Psoas muscle (tissue), 8 donors: ENCODE results near the gene HTT. TPM values are rescaled to one million over a fixed set of nuclear protein-coding genes. Genes with fewer than 3 reads are reported as not detected.

ENCODE experiments used
- ATAC-seq, 4 donors: fragments of 200-7000 bp; cut with Tn5 transposase; one replicate each; pipeline ENCODE4 v1.9.1; 2020; ENCODE audit warnings: moderate library complexity in 3 of 4, mild to moderate bottlenecking in 2 of 4
- DNase-seq, 2 donors: peaks; one replicate each; pipeline ENCODE4 v3.0.0-alpha.2; 2020
- H3K27ac ChIP-seq: fragments of 200-600 bp; one replicate; pipeline ENCODE4 v1.8.0; 2022
- H3K27me3 ChIP-seq, 3 donors: fragments of 200-600 bp in 1 of 3; one replicate each; pipeline versions ENCODE4 v1.6.1 to v1.8.0; 2013 to 2022; ENCODE audit warnings: low read length in 2 of 3, mild to moderate bottlenecking in 2 of 3, moderate library complexity in 1 of 3; ENCODE audit not compliant: insufficient read depth in 3 of 3
- H3K36me3 ChIP-seq, 2 donors: fragments of 200-600 bp in 1 of 2; one replicate each; pipeline versions ENCODE4 v1.6.1 to v1.8.0; 2013 to 2022; ENCODE audit warnings: low read depth in 1 of 2, mild to moderate bottlenecking in 1 of 2, moderate library complexity in 1 of 2; ENCODE audit not compliant: insufficient read depth in 1 of 2
- H3K4me1 ChIP-seq: fragments of 200-600 bp; one replicate; pipeline ENCODE4 v1.8.0; 2022
- H3K4me3 ChIP-seq: fragments of 200-600 bp; one replicate; pipeline ENCODE4 v1.8.0; 2022; ENCODE audit warnings: mild to moderate bottlenecking
- H3K9me3 ChIP-seq: fragments of 200-600 bp; one replicate; pipeline ENCODE4 v1.8.0; 2022
- CTCF ChIP-seq: fragments of 200-600 bp; IDR thresholded peaks from one replicate; pipeline ENCODE4 v1.8.0; 2022; ENCODE audit warnings: antibody characterized with exemption
- WGBS, 3 donors: extraction: QIAGEN DNeasy Blood & Tissue Kit; methylation state at CpG; one replicate each; pipeline versions ENCODE4 v1.1.6 to v1.1.7; 2013; 5-methylcytosine and 5-hydroxymethylcytosine counted together
- intact Hi-C, 2 donors: fragments of 100-400 bp; cut with DNase I; formaldehyde crosslinking; loops; one replicate each; pipeline versions ENCODE4 v1.11.0 to v1.14.2; 2022
- polyA plus RNA-seq, 3 donors: library from polyadenylated mRNA; stranded (reverse); fragments of 200-250 nt; gene quantifications; one replicate each; pipeline ENCODE4 v1.2.3, GENCODE V29; 2013
- total RNA-seq, 4 donors: library from RNA; stranded (reverse); fragmentation: NEBNext Ultra II Directional in 2 of 4; extraction: Animal tissue kit (Norgen Biotek cat#: 25700) in 2 of 4; gene quantifications; one replicate each; pipeline versions ENCODE4 v1.2.1 to v1.2.4, GENCODE V29; 2021 to 2023
- donor health status: healthy with polysubstance abuse.
- donor health status: DM: no; HTN: no; CAD: no; lungs with moderate emphysema.
- donor health status: Bipolar disorder and iron deficiency.
- donor health status: healthy.
- donor health status: DM: yes; HTN: yes; CAD: no.
- donor health status: DM: no; HTN: no; CAD: no.
- donor health status: DM: no; HTN: no; CAD: no.
- donor health status: DM: yes; HTN: yes; CAD: no.

Gene HTT
- total and polyA plus RNA-seq, 7 donors: 6.7 to 39.9 (median 29.6) TPM

DNA sequence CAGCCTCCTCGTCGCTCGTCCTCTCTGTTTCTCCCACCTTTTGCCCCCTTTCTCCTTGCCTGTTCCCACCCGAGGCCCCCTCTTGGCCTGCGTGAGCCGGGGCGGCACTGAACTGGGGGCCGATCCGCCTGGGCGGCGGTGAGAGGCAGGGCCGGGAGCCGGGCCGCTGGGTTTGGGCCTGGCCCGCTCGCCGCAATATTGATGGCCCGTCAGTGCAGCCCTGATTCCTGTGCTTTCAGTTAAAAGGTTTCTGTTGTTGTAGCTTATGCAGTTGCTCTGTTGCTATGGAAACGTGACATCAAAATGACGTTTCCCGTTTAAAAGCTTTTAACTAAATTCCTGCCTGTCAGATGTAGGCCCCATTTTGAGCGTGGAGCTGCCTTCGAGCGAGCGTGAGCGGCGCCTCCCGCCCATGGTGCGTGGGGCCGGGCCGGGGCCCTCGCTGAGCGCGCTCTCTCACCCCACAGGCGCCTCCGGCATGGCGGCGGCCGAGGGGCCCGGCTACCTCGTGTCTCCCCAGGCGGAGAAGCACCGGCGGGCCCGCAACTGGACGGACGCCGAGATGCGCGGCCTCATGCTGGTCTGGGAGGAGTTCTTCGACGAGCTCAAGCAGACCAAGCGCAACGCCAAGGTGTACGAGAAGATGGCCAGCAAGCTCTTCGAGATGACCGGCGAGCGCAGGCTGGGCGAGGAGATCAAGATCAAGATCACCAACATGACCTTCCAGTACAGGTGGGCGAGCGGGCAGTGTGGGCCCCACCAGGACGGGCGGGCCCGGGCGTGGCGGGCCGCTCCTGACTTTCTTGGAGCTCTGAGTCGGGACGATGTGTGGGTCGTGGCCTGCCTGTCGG lies 174.6 kb downstream of the HTT start, which contains the start of gene MSANTD1:
MSANTD1 (plus strand) TSS at position 349 of the 851 bp plus-strand sequence; CDS start at position 413, 64 bp downstream.
- H3K9me3 ChIP-seq: no peaks in the 10 kb centered on the region
- peaks cover 0 to 15% of the 10 kb centered on the region in 2 donors for H3K36me3 ChIP-seq
- intact Hi-C loops: no loop called here
- H3K27me3 ChIP-seq: no peaks in the 10 kb centered on the region
- 88 to 93% (median 92%) methylated on average over 70 to 72 of the region's 72 CpGs for WGBS, 3 donors
- H3K4me1 ChIP-seq: no peaks in the 10 kb centered on the region
- ATAC-seq (no peak), DNase-seq (no peak)
- no peak within 1 kb of the TSS for H3K27ac ChIP-seq
- no peak for TF ChIP-seq CTCF
- H3K4me3 ChIP-seq: no peak within 1 kb of the TSS

DNA sequence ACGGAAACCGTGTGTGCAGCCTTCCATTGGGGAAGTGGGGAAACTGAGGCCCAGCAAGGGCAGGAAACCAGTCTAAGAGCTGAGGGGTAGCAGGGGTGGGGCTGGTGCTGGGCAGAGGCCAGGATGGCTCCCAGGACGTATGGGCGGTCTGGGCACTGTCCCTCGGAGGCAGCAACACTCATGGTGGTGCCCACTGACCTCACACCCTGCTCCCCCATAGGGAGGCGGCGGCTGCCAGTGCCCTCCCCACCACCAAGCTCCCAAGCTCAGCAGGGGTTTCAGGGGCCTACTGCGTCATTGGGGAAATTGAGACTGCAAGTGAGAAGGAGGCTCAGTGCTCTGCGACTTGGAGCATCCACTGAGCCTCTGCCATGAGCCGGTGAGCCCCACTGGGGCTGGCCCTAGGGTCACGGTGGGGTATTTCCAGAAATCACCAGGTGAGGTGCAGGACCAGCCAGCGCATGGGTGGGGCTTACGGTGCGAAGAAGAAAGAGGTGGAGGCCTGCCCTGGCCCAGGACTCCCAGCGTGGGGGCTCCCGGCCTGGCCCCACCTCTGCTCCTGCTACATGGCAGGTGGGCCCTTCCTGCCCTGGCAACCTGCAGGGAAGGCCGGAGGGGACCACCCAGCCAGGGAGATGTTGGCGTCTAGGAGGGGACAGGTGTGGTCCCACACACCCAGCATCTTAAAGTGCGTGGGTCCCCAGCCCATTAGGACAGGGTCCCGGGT lies 175.4 kb downstream of the HTT start:
- ATAC-seq (no peak), DNase-seq (peak; percentile 7 to 45)
- Histone ChIP-seq H3K27ac (no peak overlapping the region), H3K36me3 (peaks cover 0 to 12% of the 10 kb centered on the region in 2 donors), H3K27me3 (no peaks in the 10 kb centered on the region), H3K9me3 (no peaks in the 10 kb centered on the region), H3K4me3 (no peak overlapping the region), H3K4me1 (no peaks in the 10 kb centered on the region)
- 85 to 95% (median 90%) methylated on average over 20 of the region's 20 CpGs for WGBS, 3 donors
- TF ChIP-seq CTCF: no peak
- intact Hi-C loops: no loop called here

DNA sequence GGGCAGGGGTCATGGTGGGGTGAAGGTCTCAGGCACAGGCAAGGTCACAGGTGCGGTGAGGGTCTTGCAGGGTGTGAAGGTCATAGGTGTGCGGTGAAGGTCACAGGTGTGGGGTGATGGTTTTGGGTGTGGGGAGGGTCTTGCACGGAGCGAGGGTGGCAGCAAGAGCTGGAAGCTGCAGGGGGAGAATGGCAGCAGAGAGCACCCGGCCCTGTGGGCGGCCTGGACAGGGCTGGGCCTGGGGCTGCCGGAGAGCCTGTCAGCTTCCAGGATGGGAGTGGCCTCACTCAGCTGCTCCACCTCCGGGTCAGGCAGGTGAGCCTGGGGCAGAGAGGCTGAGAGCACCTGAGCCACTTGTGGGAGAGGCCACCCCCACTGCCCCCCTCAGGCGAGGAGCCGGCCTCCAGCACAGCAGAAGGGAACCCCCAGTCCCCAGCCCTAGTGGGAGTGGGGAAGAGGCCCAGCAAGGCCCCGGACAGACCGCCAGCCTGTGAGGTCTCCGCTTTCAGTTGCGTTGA lies 176.0 kb downstream of the HTT start:
- no peak for TF ChIP-seq CTCF
- no peaks in the 10 kb centered on the region for H3K27me3 ChIP-seq
- no peak overlapping the region for H3K27ac ChIP-seq
- no peaks in the 10 kb centered on the region for H3K9me3 ChIP-seq
- intact Hi-C loops: no loop called here
- H3K36me3 ChIP-seq: peaks cover 0 to 12% of the 10 kb centered on the region in 2 donors
- DNase-seq (peak; percentile 3 to 49), ATAC-seq (no peak)
- WGBS, 3 donors: 83 to 92% (median 92%) methylated on average over 14 of the region's 14 CpGs
- no peaks in the 10 kb centered on the region for H3K4me1 ChIP-seq
- H3K4me3 ChIP-seq: no peak overlapping the region

GRCh38 chr4:3250956-3251690 lies 176.6 kb downstream of the HTT start:
- ATAC-seq: no peak
- peak; percentile 11 to 44 for DNase-seq
- TF ChIP-seq CTCF: no peak
- no peaks in the 10 kb centered on the region for H3K9me3 ChIP-seq
- intact Hi-C loops: no loop called here
- H3K4me3 ChIP-seq: no peak overlapping the region
- peaks cover 0 to 16% of the 10 kb centered on the region in 2 donors for H3K36me3 ChIP-seq
- WGBS, 3 donors: 90 to 94% (median 91%) methylated on average over 19 of the region's 19 CpGs
- no peak overlapping the region for H3K27ac ChIP-seq
- no peaks in the 10 kb centered on the region for H3K4me1 ChIP-seq
- no peaks in the 10 kb centered on the region for H3K27me3 ChIP-seq
